HCT116 (cell line): ENCODE measurements around the gene ANKFN1. TPM values are rescaled to one million over a fixed set of nuclear protein-coding genes. Genes with fewer than 3 reads are reported as not detected.

Source experiments
- ATAC-seq: fragments of 200-7000 bp; cut with Tn5 transposase; 2 replicates; pipeline ENCODE4 v1.9.1; 2020; ENCODE audit warnings: mild to moderate bottlenecking, moderate library complexity
- BruUV-seq: library from RNA; stranded (reverse); fragments of 400-500 nt; replicated peaks from 2 replicates; lab custom pipeline; 2021; lab: Mats Ljungman, UMichigan
- CTCF ChIA-PET: fragments of 300-600 bp; sonication (Branson Sonifier 250); formaldehyde crosslinking; loops from one replicate; lab custom pipeline; 2021; ENCODE audit warnings: antibody characterized with exemption; lab: Charles Lee
- POLR2A ChIA-PET: fragments of 300-600, 350-600 bp; sonication (Branson Sonifier 250); formaldehyde crosslinking; loops from one replicate; lab custom pipeline; 2021; ENCODE audit warnings: antibody characterized with exemption; lab: Charles Lee
- RAD21 ChIA-PET, 2 experiments: fragments of 300-600 bp; sonication (Branson Sonifier 250); formaldehyde crosslinking; loops; one replicate each; lab custom pipeline; 2023; ENCODE audit warnings: low total read pairs in 2 of 2; ENCODE audit not compliant: uncharacterized antibody in 2 of 2, unreplicated experiment in 2 of 2, low non-redundant PET in 1 of 2; lab: Charles Lee
- DNase-seq: peaks from one replicate; pipeline ENCODE4 v3.0.0-alpha.2; 2010; ENCODE audit warnings: low read depth, low spot score
- H2AFZ ChIP-seq: fragments of 200-600 bp; shearing (Covaris generic), sonication (generic); 2 replicates; pipeline ENCODE4 v1.6.1; 2017; ENCODE audit warnings: low read depth, mixed run types, mixed read lengths, antibody characterized with exemption, low read length; ENCODE audit not compliant: poor library complexity, severe bottlenecking
- H3K27ac ChIP-seq: 2 replicates; pipeline ENCODE4 v1.5.1; 2012; ENCODE audit warnings: low read depth, low read length
- H3K27me3 ChIP-seq: fragments of 200-600 bp; sonication (generic); 2 replicates; pipeline ENCODE4 v1.6.1; 2016; ENCODE audit warnings: mixed run types, low read length, mixed read lengths; ENCODE audit not compliant: insufficient read depth
- H3K36me3 ChIP-seq, 2 experiments: fragments of 200-500 bp in 1 of 2; fragments of 200-600 bp in 1 of 2; sonication (Bioruptor generic) in 1 of 2; sonication (generic) in 1 of 2; 2 replicates each; pipeline versions ENCODE4 v1.5.1 to v1.6.1; 2014 to 2016; ENCODE audit warnings: low read length in 2 of 2, inconsistent platforms in 1 of 2, mixed read lengths in 1 of 2, mixed run types in 1 of 2; ENCODE audit not compliant: insufficient read depth in 2 of 2, control insufficient read depth in 1 of 2
- H3K4me1 ChIP-seq, 2 experiments: fragments of 200-600 bp in 1 of 2; sonication (generic) in 1 of 2; 2 replicates each; pipeline versions ENCODE4 v1.5.1 to v1.6.1; 2012 to 2017; ENCODE audit warnings: low read length in 2 of 2, inconsistent platforms in 1 of 2, mild to moderate bottlenecking in 1 of 2, mixed read lengths in 1 of 2, mixed run types in 1 of 2, moderate library complexity in 1 of 2; ENCODE audit not compliant: insufficient read depth in 2 of 2, control insufficient read depth in 1 of 2
- H3K4me2 ChIP-seq: fragments of 200-600 bp; sonication (generic); 2 replicates; pipeline ENCODE4 v1.6.1; 2017; ENCODE audit warnings: mixed run types, low read length, mixed read lengths
- H3K4me3 ChIP-seq, 2 experiments: fragments of 200-600 bp in 1 of 2; sonication (generic) in 1 of 2; replicated peaks in 1 of 2; 2 replicates each; pipeline ENCODE4 v1.5.1; 2011 to 2016; ENCODE audit warnings: low read length in 2 of 2, control low read depth in 1 of 2, low read depth in 1 of 2, mild to moderate bottlenecking in 1 of 2, mixed read lengths in 1 of 2, mixed run types in 1 of 2
- H3K79me2 ChIP-seq: fragments of 200-600 bp; sonication (generic); 2 replicates; pipeline ENCODE4 v1.6.1; 2017; ENCODE audit warnings: mild to moderate bottlenecking, mixed run types, low read length, moderate library complexity, mixed read lengths; ENCODE audit not compliant: insufficient read depth
- H3K9ac ChIP-seq: fragments of 200-600 bp; sonication (generic); 2 replicates; pipeline ENCODE4 v1.6.1; 2016; ENCODE audit warnings: low read length, mixed read lengths
- H3K9me2 ChIP-seq: fragments of 200-600 bp; sonication (generic), shearing (Covaris generic); 2 replicates; pipeline ENCODE4 v1.6.1; 2017; ENCODE audit warnings: mixed run types, mild to moderate bottlenecking, moderate library complexity; ENCODE audit not compliant: insufficient read depth
- H3K9me3 ChIP-seq, 2 experiments: fragments of 200-500 bp in 1 of 2; fragments of 200-600 bp in 1 of 2; sonication (Bioruptor generic) in 1 of 2; sonication (generic) in 1 of 2; 2 replicates each; pipeline ENCODE4 v1.6.1; 2014 to 2017; ENCODE audit warnings: low read length in 2 of 2, mixed read lengths in 2 of 2, inconsistent platforms in 1 of 2, low read depth in 1 of 2, mild to moderate bottlenecking in 1 of 2, mixed run types in 1 of 2, moderate library complexity in 1 of 2; ENCODE audit not compliant: control insufficient read depth in 1 of 2, insufficient read depth in 1 of 2
- H4K20me1 ChIP-seq: fragments of 200-600 bp; sonication (generic), shearing (Covaris generic); 2 replicates; pipeline ENCODE4 v1.6.1; 2017; ENCODE audit warnings: mixed run types, mild to moderate bottlenecking, moderate library complexity; ENCODE audit not compliant: insufficient read depth
- CEBPB ChIP-seq: IDR thresholded peaks from 2 replicates; pipeline ENCODE4 v1.6.1; 2012; ENCODE audit warnings: low read depth
- EGR1 ChIP-seq: IDR thresholded peaks from 2 replicates; pipeline ENCODE4 v1.6.1; 2012; ENCODE audit warnings: low read depth
- ELF1 ChIP-seq: IDR thresholded peaks from 2 replicates; pipeline ENCODE4 v1.6.1; 2012; ENCODE audit warnings: low read depth, borderline replicate concordance
- EZH2phosphoT487 ChIP-seq: fragments of 200-600 bp; IDR thresholded peaks from 2 replicates; pipeline ENCODE4 v1.6.1; 2018; ENCODE audit warnings: antibody characterized with exemption, borderline replicate concordance
- POLR2A ChIP-seq: IDR thresholded peaks from 2 replicates; pipeline ENCODE4 v1.7.0; 2011; ENCODE audit warnings: borderline replicate concordance; ENCODE audit not compliant: insufficient read depth, insufficient read length; ENCODE audit errors: extremely low read depth
- POLR2AphosphoS5 ChIP-seq: IDR thresholded peaks from 2 replicates; pipeline ENCODE4 v1.6.1; 2011; ENCODE audit warnings: mild to moderate bottlenecking, low read depth, low read length, moderate library complexity
- RAD21 ChIP-seq: IDR thresholded peaks from 2 replicates; pipeline ENCODE4 v1.6.1; 2012; ENCODE audit warnings: low read depth, mild to moderate bottlenecking
- SP1 ChIP-seq: IDR thresholded peaks from 2 replicates; pipeline ENCODE4 v1.6.1; 2012; ENCODE audit warnings: low read depth
- SRF ChIP-seq: IDR thresholded peaks from 2 replicates; pipeline ENCODE4 v1.6.1; 2012; ENCODE audit warnings: low read depth
- ZNF274 ChIP-seq: fragments of 200-500 bp; sonication (Bioruptor generic); IDR thresholded peaks from 2 replicates; pipeline ENCODE4 v1.6.1; 2014; ENCODE audit warnings: mild to moderate bottlenecking, low read depth, low read length, inconsistent platforms
- intact Hi-C: fragments of 100-400 bp; cut with micrococcal nuclease; formaldehyde crosslinking; loops from 2 replicates; pipeline ENCODE4 v1.10.0; 2022
- total RNA-seq: library from RNA; stranded (reverse); gene quantifications from one replicate; pipeline ENCODE4 v1.2.1, GENCODE V29; 2021; ENCODE audit not compliant: unreplicated experiment
- TF ChIP-seq, protein P1 (sequence below): IDR thresholded peaks from 2 replicates; pipeline ENCODE4 v1.6.1; 2012; ENCODE audit warnings: low read depth

The ANKFN1 gene
- total RNA-seq, 1 experiment from 2014 or later, result 1.1 TPM

DNA sequence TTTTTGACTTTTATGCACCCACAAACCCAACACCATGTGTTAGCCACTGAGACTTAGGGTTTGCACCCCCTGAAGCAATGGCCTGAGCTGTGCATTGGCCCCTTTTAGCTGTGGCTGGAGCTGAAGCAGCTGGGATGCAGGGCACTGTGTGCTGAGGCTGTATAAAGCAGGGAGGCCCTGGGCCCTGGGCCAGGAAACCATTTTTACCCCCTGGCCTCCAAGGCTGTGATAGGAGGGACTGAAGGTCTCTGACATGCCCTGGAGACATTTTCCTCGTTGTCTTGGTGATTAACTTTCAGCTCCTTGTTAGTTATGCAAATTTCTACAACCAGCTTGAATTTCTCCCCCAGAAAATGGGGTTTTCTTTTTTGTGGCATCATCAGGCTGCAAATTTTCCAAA lies 6.7 kb upstream of the ANKFN1 start:
- Histone ChIP-seq H3K9ac (no peak overlapping the region), H3K4me1 (no peaks in the 10 kb centered on the region), H3K4me2 (no peak overlapping the region), H3K27ac (no peak overlapping the region), H3K79me2 (no peaks in the 10 kb centered on the region), H3K9me2 (no peaks in the 10 kb centered on the region), H2AFZ (no peak overlapping the region), H3K9me3 (no peaks in the 10 kb centered on the region), H3K36me3 (no peaks in the 10 kb centered on the region), H3K4me3 (no peak overlapping the region), H3K27me3 (peaks cover 10% of the 10 kb centered on the region; the same call in 1 of the 2 replicates), H4K20me1 (no peaks in the 10 kb centered on the region)
- TF ChIP-seq, protein P1, sequence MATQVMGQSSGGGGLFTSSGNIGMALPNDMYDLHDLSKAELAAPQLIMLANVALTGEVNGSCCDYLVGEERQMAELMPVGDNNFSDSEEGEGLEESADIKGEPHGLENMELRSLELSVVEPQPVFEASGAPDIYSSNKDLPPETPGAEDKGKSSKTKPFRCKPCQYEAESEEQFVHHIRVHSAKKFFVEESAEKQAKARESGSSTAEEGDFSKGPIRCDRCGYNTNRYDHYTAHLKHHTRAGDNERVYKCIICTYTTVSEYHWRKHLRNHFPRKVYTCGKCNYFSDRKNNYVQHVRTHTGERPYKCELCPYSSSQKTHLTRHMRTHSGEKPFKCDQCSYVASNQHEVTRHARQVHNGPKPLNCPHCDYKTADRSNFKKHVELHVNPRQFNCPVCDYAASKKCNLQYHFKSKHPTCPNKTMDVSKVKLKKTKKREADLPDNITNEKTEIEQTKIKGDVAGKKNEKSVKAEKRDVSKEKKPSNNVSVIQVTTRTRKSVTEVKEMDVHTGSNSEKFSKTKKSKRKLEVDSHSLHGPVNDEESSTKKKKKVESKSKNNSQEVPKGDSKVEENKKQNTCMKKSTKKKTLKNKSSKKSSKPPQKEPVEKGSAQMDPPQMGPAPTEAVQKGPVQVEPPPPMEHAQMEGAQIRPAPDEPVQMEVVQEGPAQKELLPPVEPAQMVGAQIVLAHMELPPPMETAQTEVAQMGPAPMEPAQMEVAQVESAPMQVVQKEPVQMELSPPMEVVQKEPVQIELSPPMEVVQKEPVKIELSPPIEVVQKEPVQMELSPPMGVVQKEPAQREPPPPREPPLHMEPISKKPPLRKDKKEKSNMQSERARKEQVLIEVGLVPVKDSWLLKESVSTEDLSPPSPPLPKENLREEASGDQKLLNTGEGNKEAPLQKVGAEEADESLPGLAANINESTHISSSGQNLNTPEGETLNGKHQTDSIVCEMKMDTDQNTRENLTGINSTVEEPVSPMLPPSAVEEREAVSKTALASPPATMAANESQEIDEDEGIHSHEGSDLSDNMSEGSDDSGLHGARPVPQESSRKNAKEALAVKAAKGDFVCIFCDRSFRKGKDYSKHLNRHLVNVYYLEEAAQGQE, result no peak
- TF ChIP-seq EGR1 (no peak), SRF (no peak), CEBPB (no peak), RAD21 (no peak), EZH2phosphoT487 (no peak), ZNF274 (no peak), ELF1 (no peak), POLR2AphosphoS5 (no peak), SP1 (no peak), POLR2A (no peak)
- no peak for DNase-seq
- CTCF ChIA-PET, result no interaction called here
- ATAC-seq, result no peak
- POLR2A ChIA-PET, result no interaction called here
- RAD21 ChIA-PET, result no interaction called here
- intact Hi-C loops, result no loop called here
- BruUV-seq, result no TSS peak
